Tibial nerve (tissue), 4 donors: ENCODE results near the gene PRKAR1A.
A peak's percentile ranks its signal among the peaks of the same experiment; 100 is the strongest.

Source experiments
- CTCF ChIP-seq, 5 experiments: fragments of 200-600 bp in 3 of 5; fragments of 450-650 bp in 2 of 5; sonication (generic) in 3 of 5; IDR thresholded peaks; one replicate each; pipeline ENCODE4 v1.5.1; 2016 to 2019; ENCODE audit warnings: antibody characterized with exemption in 5 of 5, mild to moderate bottlenecking in 3 of 5, moderate library complexity in 2 of 5
- EP300 ChIP-seq, 2 donors: sonication (generic); formaldehyde crosslinking; IDR thresholded peaks; one replicate each; pipeline ENCODE4 v1.6.1; 2017; ENCODE audit warnings: antibody characterized with exemption in 2 of 2, mild to moderate bottlenecking in 1 of 2
- POLR2A ChIP-seq, 2 donors: fragments of 450-650 bp; IDR thresholded peaks; one replicate each; pipeline ENCODE4 v1.6.1; 2017; ENCODE audit warnings: antibody characterized with exemption in 2 of 2, mild to moderate bottlenecking in 2 of 2, moderate library complexity in 2 of 2

- peak in 4 of 5 experiments; percentile 16 to 38 (median 31) for TF ChIP-seq CTCF (IDR thresholded peaks at IDR 0.05)
- TF ChIP-seq POLR2A (IDR thresholded peaks at IDR 0.05): no peak
- peak in 1 of 2 donors; percentile 11 for TF ChIP-seq EP300 (IDR thresholded peaks at IDR 0.05)
Observed at GRCh38 chr17:68539548-68540467, 27.6 kb downstream of the PRKAR1A start.
